Neuronal stem cell (in vitro differentiated cells): ENCODE results near the gene CCR6.

ENCODE experiments used
- DNase-seq: peaks from one replicate; pipeline ENCODE4 v3.0.0-alpha.2; 2013; ENCODE audit warnings: low spot score
- H2AFZ ChIP-seq: one replicate; pipeline ENCODE4 v1.6.1; 2013; ENCODE audit warnings: mild to moderate bottlenecking, low read length, inconsistent platforms
- H2AK5ac ChIP-seq: 2 replicates; pipeline ENCODE4 v1.6.1; 2013; ENCODE audit warnings: low read depth, mild to moderate bottlenecking, inconsistent platforms, low read length, moderate library complexity, mixed read lengths
- H2BK120ac ChIP-seq: 2 replicates; pipeline ENCODE4 v1.6.1; 2013; ENCODE audit warnings: low read depth, mild to moderate bottlenecking, inconsistent platforms, low read length, moderate library complexity, mixed read lengths
- H2BK12ac ChIP-seq: one replicate; pipeline ENCODE4 v1.6.1; 2013; ENCODE audit warnings: low read length, inconsistent platforms
- H2BK15ac ChIP-seq: 2 replicates; pipeline ENCODE4 v1.6.1; 2013; ENCODE audit warnings: mild to moderate bottlenecking, low read length, inconsistent platforms, mixed read lengths
- H2BK5ac ChIP-seq: one replicate; pipeline ENCODE4 v1.6.1; 2013; ENCODE audit warnings: inconsistent platforms, mild to moderate bottlenecking, low read length, moderate library complexity
- H3K14ac ChIP-seq: one replicate; pipeline ENCODE4 v1.6.1; 2013; ENCODE audit warnings: low read length, inconsistent platforms
- H3K18ac ChIP-seq: 2 replicates; pipeline ENCODE4 v1.6.1; 2013; ENCODE audit warnings: low read length, inconsistent platforms
- H3K23ac ChIP-seq: 2 replicates; pipeline ENCODE4 v1.6.1; 2013; ENCODE audit warnings: low read depth, mild to moderate bottlenecking, mixed read lengths, low read length, inconsistent platforms; ENCODE audit not compliant: poor library complexity
- H3K27ac ChIP-seq: replicated peaks from 3 replicates; pipeline ENCODE4 v1.5.1; 2013; ENCODE audit warnings: low read length, inconsistent platforms
- H3K27me3 ChIP-seq, 3 experiments: 2 replicates each; pipeline ENCODE4 v1.6.1; 2013; ENCODE audit warnings: low read length in 3 of 3, mild to moderate bottlenecking in 2 of 3, inconsistent platforms in 1 of 3, low read depth in 1 of 3, mixed read lengths in 1 of 3, moderate library complexity in 1 of 3; ENCODE audit not compliant: control insufficient read depth in 3 of 3, insufficient read depth in 3 of 3
- H3K36me3 ChIP-seq, 2 donors: replicated peaks in 1 of 2; 2 replicates each; pipeline ENCODE4 v1.6.1; 2013; ENCODE audit warnings: low read length in 2 of 2; ENCODE audit not compliant: control insufficient read depth in 2 of 2, insufficient read depth in 2 of 2
- H3K4ac ChIP-seq: 2 replicates; pipeline ENCODE4 v1.6.1; 2013; ENCODE audit warnings: inconsistent platforms, mild to moderate bottlenecking, low read length, moderate library complexity
- H3K4me1 ChIP-seq, 2 donors: 1 replicate in 1 of 2; 2 replicates in 1 of 2; pipeline ENCODE4 v1.6.1; 2013; ENCODE audit warnings: low read length in 2 of 2, low read depth in 1 of 2; ENCODE audit not compliant: control insufficient read depth in 2 of 2, insufficient read depth in 1 of 2
- H3K4me2 ChIP-seq: one replicate; pipeline ENCODE4 v1.6.1; 2013; ENCODE audit warnings: mild to moderate bottlenecking, low read length, inconsistent platforms; ENCODE audit not compliant: insufficient read depth, poor library complexity, severe bottlenecking
- H3K4me3 ChIP-seq, 2 donors: 2 replicates each; pipeline ENCODE4 v1.5.1; 2013; ENCODE audit warnings: low read length in 2 of 2, mild to moderate bottlenecking in 2 of 2, inconsistent platforms in 1 of 2, moderate library complexity in 1 of 2
- H3K79me1 ChIP-seq: one replicate; pipeline ENCODE4 v1.6.1; 2013; ENCODE audit warnings: low read depth, mild to moderate bottlenecking, inconsistent platforms, low read length, moderate library complexity
- H3K9ac ChIP-seq: one replicate; pipeline ENCODE4 v1.6.1; 2013; ENCODE audit warnings: mild to moderate bottlenecking, low read depth, low read length, inconsistent platforms; ENCODE audit not compliant: poor library complexity
- H3K9me3 ChIP-seq, 2 donors: replicated peaks in 1 of 2; 2 replicates each; pipeline versions ENCODE3 to v1.6.1; 2013; ENCODE audit warnings: low read length in 2 of 2, mild to moderate bottlenecking in 2 of 2, inconsistent platforms in 1 of 2, low read depth in 1 of 2, mixed read lengths in 1 of 2, moderate library complexity in 1 of 2; ENCODE audit not compliant: control insufficient read depth in 2 of 2, insufficient read depth in 1 of 2
- H4K8ac ChIP-seq: one replicate; pipeline ENCODE4 v1.6.1; 2013; ENCODE audit warnings: low read depth, mild to moderate bottlenecking, inconsistent platforms, low read length, moderate library complexity
- H4K91ac ChIP-seq: one replicate; pipeline ENCODE4 v1.6.1; 2013; ENCODE audit warnings: low read length, low read depth, mild to moderate bottlenecking, inconsistent platforms; ENCODE audit not compliant: poor library complexity
- WGBS, 2 donors: extraction: QIAGEN DNeasy Blood & Tissue Kit; methylation state at CpG; one replicate each; pipeline ENCODE4 v1.1.7; 2013; ENCODE audit warnings: missing lambda C conversion rate in 2 of 2, mixed read lengths in 1 of 2; ENCODE audit not compliant: insufficient read length in 2 of 2, insufficient replicate concordance in 1 of 2; ENCODE audit errors: extremely low coverage in 2 of 2; 5-methylcytosine and 5-hydroxymethylcytosine counted together

The CCR6 gene

DNA sequence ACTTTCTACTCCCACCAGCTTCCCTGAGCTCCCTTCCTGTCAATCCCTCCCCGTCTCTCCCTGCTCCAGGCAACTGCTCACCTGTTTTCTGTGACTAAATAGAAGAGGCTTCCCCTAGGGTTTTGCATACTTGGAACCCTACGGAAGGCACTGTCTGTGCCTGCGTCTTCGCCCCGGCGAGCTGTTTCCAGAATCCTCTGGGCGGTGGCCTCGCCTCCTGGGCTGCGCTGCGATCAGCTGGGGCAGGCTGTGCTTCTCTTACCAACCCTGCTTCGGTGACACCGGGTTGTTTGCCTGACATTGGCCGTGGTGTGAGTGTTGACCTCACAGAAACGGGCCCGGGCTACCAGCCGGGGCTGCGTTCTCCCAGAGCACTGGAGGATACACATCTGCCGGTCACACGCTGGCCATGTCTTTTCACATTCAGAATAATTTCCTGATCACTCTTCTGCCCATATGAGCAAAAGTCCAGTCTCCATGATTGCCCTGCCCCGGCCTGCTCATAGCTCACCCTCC, 29.4 kb upstream of the CCR6 start:
- H3K23ac ChIP-seq, result no peak overlapping the region
- H3K9me3 ChIP-seq, result peaks cover 1 to 6% of the 10 kb centered on the region in 2 donors
- no peak overlapping the region for H2AFZ ChIP-seq
- no peaks in the 10 kb centered on the region for H3K27me3 ChIP-seq
- peaks cover 5 to 8% of the 10 kb centered on the region in 2 donors for H3K4me1 ChIP-seq
- DNase-seq, result no peak
- peak overlapping the region; percentile 46 for H2BK5ac ChIP-seq
- no peak overlapping the region for H3K27ac ChIP-seq
- H3K18ac ChIP-seq, result peak overlapping the region; percentile 85
- no peaks in the 10 kb centered on the region for H3K79me1 ChIP-seq
- no peak overlapping the region for H3K9ac ChIP-seq
- H2BK120ac ChIP-seq, result no peak overlapping the region
- no peaks in the 10 kb centered on the region for H3K36me3 ChIP-seq
- H2AK5ac ChIP-seq, result peak overlapping the region; percentile 92
- no peak overlapping the region for H4K8ac ChIP-seq
- no peak overlapping the region for H2BK12ac ChIP-seq
- H3K14ac ChIP-seq, result peak overlapping the region; percentile 71
- peak overlapping the region; percentile 67 for H4K91ac ChIP-seq
- WGBS, 2 donors, result no CpG with 5 or more reads among the region's 20 CpGs
- H3K4ac ChIP-seq, result no peak overlapping the region
- H2BK15ac ChIP-seq, result peak overlapping the region; percentile 30
- no peak overlapping the region for H3K4me2 ChIP-seq
- H3K4me3 ChIP-seq, result no peak overlapping the region

DNA sequence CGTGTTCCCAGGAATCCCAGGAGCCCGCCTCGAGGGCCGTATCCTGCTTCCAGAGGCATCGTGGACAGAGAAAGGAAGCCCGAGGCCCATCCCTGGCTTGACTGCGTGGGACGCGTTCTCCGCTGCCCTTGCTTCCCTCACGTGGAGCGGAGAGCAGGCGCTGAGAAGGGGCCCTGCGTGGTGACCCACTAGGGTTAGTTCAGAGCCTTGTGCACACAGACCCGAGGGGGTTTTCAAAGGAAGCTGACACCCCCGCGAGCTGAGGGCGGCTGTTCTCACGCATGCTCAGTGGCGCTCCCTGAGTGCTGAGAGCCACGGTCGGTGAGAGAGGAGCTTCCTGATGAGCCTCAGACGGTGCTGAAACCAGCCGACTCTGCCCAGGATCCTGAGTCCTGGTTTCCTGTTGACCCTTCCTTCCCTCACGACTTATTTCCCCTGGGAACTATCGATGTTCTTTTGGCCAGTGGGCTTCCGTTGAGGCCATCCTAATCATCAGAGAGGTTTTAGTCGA, 28.9 kb upstream of the CCR6 start:
- no peak overlapping the region for H2AFZ ChIP-seq
- peaks cover 1 to 6% of the 10 kb centered on the region in 2 donors for H3K9me3 ChIP-seq
- no peak overlapping the region for H4K8ac ChIP-seq
- no peak overlapping the region for H2BK12ac ChIP-seq
- H3K36me3 ChIP-seq, result no peaks in the 10 kb centered on the region
- H3K14ac ChIP-seq, result no peak overlapping the region
- no peaks in the 10 kb centered on the region for H3K27me3 ChIP-seq
- H3K4me1 ChIP-seq, result peaks cover 9 to 13% of the 10 kb centered on the region in 2 donors
- H2BK15ac ChIP-seq, result peak overlapping the region; percentile 30
- WGBS, 2 donors, result no CpG with 5 or more reads among the region's 28 CpGs
- no peak overlapping the region for H3K23ac ChIP-seq
- no peak overlapping the region for H3K9ac ChIP-seq
- no peak overlapping the region for H3K4me2 ChIP-seq
- H3K18ac ChIP-seq, result peak overlapping the region; percentile 85
- H2BK120ac ChIP-seq, result no peak overlapping the region
- H3K4ac ChIP-seq, result no peak overlapping the region
- no peak overlapping the region for H3K4me3 ChIP-seq
- no peaks in the 10 kb centered on the region for H3K79me1 ChIP-seq
- H2BK5ac ChIP-seq, result peak overlapping the region; percentile 46
- DNase-seq, result no peak
- H2AK5ac ChIP-seq, result peak overlapping the region; percentile 92
- H3K27ac ChIP-seq, result peak overlapping the region; percentile 65
- H4K91ac ChIP-seq, result no peak overlapping the region

GRCh38 chr6:167094436-167094819, 28.5 kb upstream of the CCR6 start:
- no peaks in the 10 kb centered on the region for H3K36me3 ChIP-seq
- H3K9ac ChIP-seq, result no peak overlapping the region
- H3K18ac ChIP-seq, result no peak overlapping the region
- H2BK15ac ChIP-seq, result no peak overlapping the region
- DNase-seq, result no peak
- H3K27ac ChIP-seq, result peak overlapping the region; percentile 65
- H2AK5ac ChIP-seq, result no peak overlapping the region
- peak overlapping the region; percentile 11 for H2AFZ ChIP-seq
- H3K4me3 ChIP-seq, result no peak overlapping the region
- H3K4ac ChIP-seq, result no peak overlapping the region
- no peak overlapping the region for H4K8ac ChIP-seq
- peaks cover 10 to 15% of the 10 kb centered on the region in 2 donors for H3K4me1 ChIP-seq
- peaks cover 1 to 6% of the 10 kb centered on the region in 2 donors for H3K9me3 ChIP-seq
- no peak overlapping the region for H2BK120ac ChIP-seq
- no peaks in the 10 kb centered on the region for H3K79me1 ChIP-seq
- H3K4me2 ChIP-seq, result no peak overlapping the region
- H3K14ac ChIP-seq, result no peak overlapping the region
- H3K23ac ChIP-seq, result no peak overlapping the region
- no peak overlapping the region for H4K91ac ChIP-seq
- no peaks in the 10 kb centered on the region for H3K27me3 ChIP-seq
- H2BK5ac ChIP-seq, result peak overlapping the region; percentile 46
- WGBS, 2 donors, result no CpG with 5 or more reads among the region's 12 CpGs
- H2BK12ac ChIP-seq, result no peak overlapping the region

- Histone ChIP-seq H4K8ac (no peak overlapping the region), H2BK5ac (no peak overlapping the region), H3K27ac (peak overlapping the region; percentile 65), H4K91ac (no peak overlapping the region), H3K9ac (no peak overlapping the region), H3K4ac (no peak overlapping the region), H3K79me1 (no peaks in the 10 kb centered on the region), H2AFZ (peak overlapping the region; percentile 11), H3K9me3 (peaks cover 3 to 6% of the 10 kb centered on the region in 2 donors), H3K23ac (no peak overlapping the region), H3K4me3 (no peak overlapping the region), H2BK15ac (no peak overlapping the region), H3K4me2 (no peak overlapping the region), H3K4me1 (peaks cover 10 to 15% of the 10 kb centered on the region in 2 donors), H3K18ac (no peak overlapping the region), H3K36me3 (no peaks in the 10 kb centered on the region), H3K27me3 (no peaks in the 10 kb centered on the region), H2AK5ac (no peak overlapping the region), H2BK12ac (no peak overlapping the region), H2BK120ac (no peak overlapping the region), H3K14ac (no peak overlapping the region)
- no CpG with 5 or more reads among the region's 4 CpGs for WGBS, 2 donors
- no peak for DNase-seq
These were observed 27.9 kb upstream of the CCR6 start for GRCh38 chr6:167094820-167095637.
